ENCODE results near the gene KLHL12. TPM values are rescaled to one million over a fixed set of nuclear protein-coding genes. Genes with fewer than 3 reads are reported as not detected.
A peak's percentile ranks its signal among the peaks of the same experiment; 100 is the strongest.

Gene KLHL12
- total and polyA plus RNA-seq, 10 of the 15 experiments (the other 5 are each of a cell fraction or from before 2014, with no cell fraction given): 16.0 to 53.8 (median 30.3) TPM

DNA sequence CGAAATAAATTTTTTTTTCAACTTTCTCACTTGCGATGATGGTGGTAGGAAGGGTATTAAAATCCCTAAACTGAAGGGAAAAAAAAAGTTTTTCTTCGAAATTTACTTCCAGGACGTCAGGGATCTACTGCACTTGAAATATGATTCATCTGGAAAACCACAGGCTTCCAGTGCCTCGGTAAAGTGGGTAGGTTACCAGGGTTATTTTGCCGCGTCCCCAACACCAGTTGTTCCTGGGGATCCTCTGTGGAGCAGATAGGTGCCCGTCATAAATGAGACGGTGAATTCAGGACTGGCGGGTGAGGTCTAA lies 38.9 kb downstream of the KLHL12 start:
- under 1% methylated on average over 10 of the region's 10 CpGs for WGBS (ENCODE audit: insufficient coverage, insufficient replicate concordance, low lambda C conversion rate, missing lambda C conversion rate)
- intact Hi-C loops (cut with micrococcal nuclease; ENCODE audit: unreplicated experiment): loop anchor here (1.0 to 5.0 kb wide), 2 partner anchors 78 to 109 kb away; partner anchors contain the start of gene PCAT6
- peaks cover 2% of the 10 kb centered on the region for H3K79me2 ChIP-seq (ENCODE audit: control insufficient read depth, insufficient read depth, low read length)
- H3K4me1 ChIP-seq (ENCODE audit: control insufficient read depth, insufficient read depth, low read length): peaks cover 3% of the 10 kb centered on the region; the same call in 1 of the 2 replicates
- peak overlapping the region; percentile 80 for H3K4me2 ChIP-seq (ENCODE audit: control insufficient read depth, insufficient read depth)
- peak; percentile 4 for DNase-seq (ENCODE audit: low read depth, low spot score)
- in situ Hi-C loops (cut with MboI): no loop called here
- ATAC-seq: no peak
- ChIA-PET SMC1A (ENCODE audit: uncharacterized antibody, unreplicated experiment) (no interaction called here), RAD21 (ENCODE audit: unreplicated experiment) (no interaction called here), CTCF (interaction anchor here (0.6 to 1.0 kb wide), 2 partner anchors 77 to 82 kb away, joined by 3 read pairs; partner anchors contain the start of gene PCAT6), POLR2A (interaction anchor here (0.6 to 1.2 kb wide), 4 partner anchors 14 to 119 kb away, joined by 3 to 6 read pairs (median 4); partner anchors contain the start of genes KLHL12 and TMEM183A)
- peak overlapping the region; percentile 97 for H2AFZ ChIP-seq (ENCODE audit: control insufficient read depth, low read depth, low read length)
- H3K9ac ChIP-seq (ENCODE audit: control insufficient read depth, insufficient read depth, low read length): peak overlapping the region; percentile 77
- H3K9me3 ChIP-seq (replicated peaks; ENCODE audit: control insufficient read depth, insufficient read depth, low read length): no peaks in the 10 kb centered on the region
- H3K4me3 ChIP-seq: peak overlapping the region; percentile 79
- peak overlapping the region; percentile 84 for H3K27ac ChIP-seq (ENCODE audit: control insufficient read depth, insufficient read depth)
- FAIRE-seq: no peak
- TF ChIP-seq YY1 (IDR thresholded peaks at IDR 0.05; ENCODE audit: low read depth, low read length): 0 out of 2 replicates have a peak, but pooled peaks have one; percentile 3
- TF ChIP-seq RUNX3 (IDR thresholded peaks at IDR 0.05; ENCODE audit: low read length): peak; percentile 42
- TF ChIP-seq, protein P1, sequence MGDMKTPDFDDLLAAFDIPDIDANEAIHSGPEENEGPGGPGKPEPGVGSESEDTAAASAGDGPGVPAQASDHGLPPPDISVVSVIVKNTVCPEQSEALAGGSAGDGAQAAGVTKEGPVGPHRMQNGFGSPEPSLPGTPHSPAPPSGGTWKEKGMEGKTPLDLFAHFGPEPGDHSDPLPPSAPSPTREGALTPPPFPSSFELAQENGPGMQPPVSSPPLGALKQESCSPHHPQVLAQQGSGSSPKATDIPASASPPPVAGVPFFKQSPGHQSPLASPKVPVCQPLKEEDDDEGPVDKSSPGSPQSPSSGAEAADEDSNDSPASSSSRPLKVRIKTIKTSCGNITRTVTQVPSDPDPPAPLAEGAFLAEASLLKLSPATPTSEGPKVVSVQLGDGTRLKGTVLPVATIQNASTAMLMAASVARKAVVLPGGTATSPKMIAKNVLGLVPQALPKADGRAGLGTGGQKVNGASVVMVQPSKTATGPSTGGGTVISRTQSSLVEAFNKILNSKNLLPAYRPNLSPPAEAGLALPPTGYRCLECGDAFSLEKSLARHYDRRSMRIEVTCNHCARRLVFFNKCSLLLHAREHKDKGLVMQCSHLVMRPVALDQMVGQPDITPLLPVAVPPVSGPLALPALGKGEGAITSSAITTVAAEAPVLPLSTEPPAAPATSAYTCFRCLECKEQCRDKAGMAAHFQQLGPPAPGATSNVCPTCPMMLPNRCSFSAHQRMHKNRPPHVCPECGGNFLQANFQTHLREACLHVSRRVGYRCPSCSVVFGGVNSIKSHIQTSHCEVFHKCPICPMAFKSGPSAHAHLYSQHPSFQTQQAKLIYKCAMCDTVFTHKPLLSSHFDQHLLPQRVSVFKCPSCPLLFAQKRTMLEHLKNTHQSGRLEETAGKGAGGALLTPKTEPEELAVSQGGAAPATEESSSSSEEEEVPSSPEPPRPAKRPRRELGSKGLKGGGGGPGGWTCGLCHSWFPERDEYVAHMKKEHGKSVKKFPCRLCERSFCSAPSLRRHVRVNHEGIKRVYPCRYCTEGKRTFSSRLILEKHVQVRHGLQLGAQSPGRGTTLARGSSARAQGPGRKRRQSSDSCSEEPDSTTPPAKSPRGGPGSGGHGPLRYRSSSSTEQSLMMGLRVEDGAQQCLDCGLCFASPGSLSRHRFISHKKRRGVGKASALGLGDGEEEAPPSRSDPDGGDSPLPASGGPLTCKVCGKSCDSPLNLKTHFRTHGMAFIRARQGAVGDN (IDR thresholded peaks at IDR 0.05): no peak
- 0 out of 2 replicates have a peak, but pooled peaks have one; percentile 11 for TF ChIP-seq EED (IDR thresholded peaks at IDR 0.05; ENCODE audit: low read depth)
- no peak for TF ChIP-seq RB1 (IDR thresholded peaks at IDR 0.05; ENCODE audit: borderline replicate concordance)
- TF ChIP-seq, protein P2, sequence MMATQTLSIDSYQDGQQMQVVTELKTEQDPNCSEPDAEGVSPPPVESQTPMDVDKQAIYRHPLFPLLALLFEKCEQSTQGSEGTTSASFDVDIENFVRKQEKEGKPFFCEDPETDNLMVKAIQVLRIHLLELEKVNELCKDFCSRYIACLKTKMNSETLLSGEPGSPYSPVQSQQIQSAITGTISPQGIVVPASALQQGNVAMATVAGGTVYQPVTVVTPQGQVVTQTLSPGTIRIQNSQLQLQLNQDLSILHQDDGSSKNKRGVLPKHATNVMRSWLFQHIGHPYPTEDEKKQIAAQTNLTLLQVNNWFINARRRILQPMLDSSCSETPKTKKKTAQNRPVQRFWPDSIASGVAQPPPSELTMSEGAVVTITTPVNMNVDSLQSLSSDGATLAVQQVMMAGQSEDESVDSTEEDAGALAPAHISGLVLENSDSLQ (IDR thresholded peaks at IDR 0.05): peak; percentile 29; the same call in 1 of the 2 replicates
- no peaks in the 10 kb centered on the region for H4K20me1 ChIP-seq (ENCODE audit: control insufficient read depth, insufficient read depth)
- no TSS peak for BruUV-seq (replicated peaks)
- no peaks in the 10 kb centered on the region for H3K27me3 ChIP-seq (replicated peaks in 1 of 2; ENCODE audit: control insufficient read depth in 2 of 2, insufficient read depth in 2 of 2, low read length in 1 of 2)
- H3K36me3 ChIP-seq (ENCODE audit: control insufficient read depth in 2 of 2, insufficient read depth in 2 of 2, low read length in 1 of 2): peaks cover 0 to 10% of the 10 kb centered on the region in 2 experiments; a peak in 1 of 4 replicates
